K562 (cell line): ENCODE data around the gene RETREG2. TPM values are rescaled to one million over a fixed set of nuclear protein-coding genes. Genes with fewer than 3 reads are reported as not detected.

Experiments
- BACH1 ChIP-seq: fragments of 200-800 bp; sonication (Bioruptor generic); IDR thresholded peaks from 2 replicates; pipeline ENCODE4 v1.6.1; 2016; ENCODE audit warnings: missing genetic modification characterization, missing compliant biosample characterization
- BRD9 ChIP-seq: fragments of 450-650 bp; IDR thresholded peaks from 2 replicates; pipeline ENCODE4 v1.6.1; 2018; ENCODE audit warnings: low read depth; ENCODE audit not compliant: partially characterized antibody
- E2F3 ChIP-seq: fragments of 250-450 bp; sonication (Bioruptor Pico); IDR thresholded peaks from 2 replicates; pipeline ENCODE4 v1.4.0; 2020; ENCODE audit warnings: mild to moderate bottlenecking
- HNRNPH1 ChIP-seq: fragments of 200-400 bp; formaldehyde crosslinking; optimal IDR thresholded peaks from 2 replicates; pipeline ENCODE3; 2017; ENCODE audit warnings: low read depth, mild to moderate bottlenecking, low read length, moderate library complexity
- MAZ ChIP-seq, 2 experiments: fragments of 450-650 bp in 1 of 2; sonication (generic) in 1 of 2; formaldehyde crosslinking; IDR thresholded peaks in 1 of 2; conservative IDR thresholded peaks in 1 of 2; 2 replicates each; pipeline versions ENCODE4 v1.4.0 to v1.5.0; 2020; ENCODE audit warnings: mild to moderate bottlenecking in 1 of 2, missing genetic modification reagents in 1 of 2
- MITF ChIP-seq: IDR thresholded peaks from 2 replicates; pipeline ENCODE4 v1.6.1; 2014; ENCODE audit warnings: antibody characterized with exemption
- SMAD3 ChIP-seq: fragments of 450-650 bp; formaldehyde crosslinking; conservative IDR thresholded peaks from 2 replicates; pipeline ENCODE4 v1.4.0; 2020; ENCODE audit warnings: mild to moderate bottlenecking
- TAF7 ChIP-seq: fragments of 450-650 bp; IDR thresholded peaks from 2 replicates; pipeline ENCODE4 v1.6.1; 2016; ENCODE audit warnings: missing genetic modification characterization, missing compliant biosample characterization
- VEZF1 ChIP-seq: fragments of 200-800 bp; sonication (Bioruptor generic); IDR thresholded peaks from 2 replicates; pipeline ENCODE4 v1.6.1; 2017; ENCODE audit warnings: missing genetic modification characterization, missing compliant biosample characterization
- ZNF431 ChIP-seq: sonication (generic); formaldehyde crosslinking; IDR thresholded peaks from 2 replicates; pipeline ENCODE4 v1.8.0; 2022; ENCODE audit warnings: mild to moderate bottlenecking, missing genetic modification reagents
- polyA plus RNA-seq, 8 experiments: library from polyadenylated mRNA; depleted of rRNA in 4 of 8; stranded (reverse) in 5 of 8; unstranded in 3 of 8; fragments of >200 nt; fragmentation: Nextera tagmentation in 2 of 8; fragmentation: Illumina TruSeq in 1 of 8; extraction: Ambion mirVana in 2 of 8; extraction: Trizol in 1 of 8; gene quantifications; 2 replicates each; pipeline versions ENCODE4 v1.2.1 to v1.2.3, GENCODE V29; 2011 to 2014; ENCODE audit warnings: inconsistent platforms in 1 of 8, missing spikeins in 1 of 8
- total RNA-seq, 7 experiments: library from RNA; depleted of rRNA in 6 of 7; stranded (reverse); fragments of >200 nt in 6 of 7; fragmentation: Illumina TruSeq in 2 of 7; extraction: Trizol in 2 of 7; gene quantifications; 2 replicates each; pipeline versions ENCODE4 v1.2.1 to v1.2.3, GENCODE V29; 2011 to 2021; ENCODE audit warnings: low replicate concordance in 1 of 7

The RETREG2 gene
- total and polyA plus RNA-seq, 9 of the 15 experiments (the other 6 are each of a cell fraction or from before 2014, with no cell fraction given), result 4.9 to 40.1 (median 19.2) TPM

- TF ChIP-seq VEZF1 (CRISPR knock-in tag), result peak; percentile 97
- no peak for TF ChIP-seq ZNF431 (CRISPR knock-in tag)
- TF ChIP-seq MITF, result no peak
- no peak for TF ChIP-seq TAF7 (tag)
- no peak for TF ChIP-seq BRD9
- TF ChIP-seq SMAD3, result no peak
- no peak for TF ChIP-seq BACH1 (tag)
- peak; percentile 68 to 79 for TF ChIP-seq MAZ (CRISPR knock-in tag; conservative IDR thresholded peaks at IDR 0.05 in 1 of 2, IDR thresholded peaks at IDR 0.05 in 1 of 2)
- TF ChIP-seq HNRNPH1, result no peak
- TF ChIP-seq E2F3 (CRISPR knock-in tag), result no peak
Measured at GRCh38 chr2:219206328-219207133, 28.5 kb downstream of the RETREG2 start, which contains the start of gene ZFAND2B (continued).
